K562 (cell line): ENCODE results near the gene CD22. TPM values are rescaled to one million over a fixed set of nuclear protein-coding genes. Genes with fewer than 3 reads are reported as not detected.

Source experiments
- CEBPB ChIP-seq: fragments of 450-650 bp; IDR thresholded peaks from 2 replicates; pipeline ENCODE4 v1.6.1; 2016; ENCODE audit warnings: missing genetic modification characterization, missing compliant biosample characterization
- FOXK2 ChIP-seq, 2 experiments: fragments of 450-650 bp; IDR thresholded peaks in 1 of 2; conservative IDR thresholded peaks in 1 of 2; 2 replicates each; pipeline ENCODE4 v1.6.1; 2016; ENCODE audit warnings: low read depth in 2 of 2, mild to moderate bottlenecking in 1 of 2
- HDAC1 ChIP-seq, 2 experiments: fragments of 450-650 bp; IDR thresholded peaks; 2 replicates each; pipeline ENCODE4 v1.6.1; 2016 to 2017; ENCODE audit warnings: inconsistent platforms in 1 of 2, mild to moderate bottlenecking in 1 of 2, moderate library complexity in 1 of 2
- MTF1 ChIP-seq: fragments of 250-450 bp; sonication (Bioruptor Pico); IDR thresholded peaks from 2 replicates; pipeline ENCODE4 v1.9.0; 2021; ENCODE audit warnings: moderate library complexity, mild to moderate bottlenecking, inconsistent platforms, borderline replicate concordance
- PHB2 ChIP-seq: fragments of 450-650 bp; IDR thresholded peaks from 2 replicates; pipeline ENCODE4 v1.6.1; 2017; ENCODE audit warnings: low read depth
- SPI1 ChIP-seq: IDR thresholded peaks from 2 replicates; pipeline ENCODE4 v1.6.1; 2011; ENCODE audit warnings: low read depth, low read length, control low read depth, borderline replicate concordance
- TAF7 ChIP-seq: fragments of 450-650 bp; IDR thresholded peaks from 2 replicates; pipeline ENCODE4 v1.6.1; 2016; ENCODE audit warnings: missing genetic modification characterization, missing compliant biosample characterization
- TARDBP ChIP-seq: fragments of 450-650 bp; IDR thresholded peaks from 2 replicates; pipeline ENCODE4 v1.6.1; 2016
- polyA plus RNA-seq, 8 experiments: library from polyadenylated mRNA; depleted of rRNA in 4 of 8; stranded (reverse) in 5 of 8; unstranded in 3 of 8; fragments of >200 nt; fragmentation: Nextera tagmentation in 2 of 8; fragmentation: Illumina TruSeq in 1 of 8; extraction: Ambion mirVana in 2 of 8; extraction: Trizol in 1 of 8; gene quantifications; 2 replicates each; pipeline versions ENCODE4 v1.2.1 to v1.2.3, GENCODE V29; 2011 to 2014; ENCODE audit warnings: inconsistent platforms in 1 of 8, missing spikeins in 1 of 8
- total RNA-seq, 7 experiments: library from RNA; depleted of rRNA in 6 of 7; stranded (reverse); fragments of >200 nt in 6 of 7; fragmentation: Illumina TruSeq in 2 of 7; extraction: Trizol in 2 of 7; gene quantifications; 2 replicates each; pipeline versions ENCODE4 v1.2.1 to v1.2.3, GENCODE V29; 2011 to 2021; ENCODE audit warnings: low replicate concordance in 1 of 7
- TF ChIP-seq, protein P1 (sequence below), 2 experiments: fragments of 450-650 bp; formaldehyde crosslinking in 1 of 2; IDR thresholded peaks; 2 replicates each; pipeline versions ENCODE4 v1.4.0 to v1.6.1; 2014 to 2020; ENCODE audit warnings: mild to moderate bottlenecking in 2 of 2, borderline replicate concordance in 1 of 2, low read depth in 1 of 2
- TF ChIP-seq, protein P2 (sequence below): sonication (generic); formaldehyde crosslinking; IDR thresholded peaks from 2 replicates; pipeline ENCODE4 v1.8.1; 2023; ENCODE audit warnings: mild to moderate bottlenecking, missing genetic modification reagents
- TF ChIP-seq, protein P3 (sequence below): sonication (generic); formaldehyde crosslinking; IDR thresholded peaks from 2 replicates; pipeline ENCODE4 v1.8.0; 2022; ENCODE audit warnings: missing genetic modification reagents, mild to moderate bottlenecking, borderline replicate concordance

The CD22 gene
- total and polyA plus RNA-seq, 9 of the 15 experiments (the other 6 are each of a cell fraction or from before 2014, with no cell fraction given), result 0.29 to 5.0 (median 3.5) TPM

DNA sequence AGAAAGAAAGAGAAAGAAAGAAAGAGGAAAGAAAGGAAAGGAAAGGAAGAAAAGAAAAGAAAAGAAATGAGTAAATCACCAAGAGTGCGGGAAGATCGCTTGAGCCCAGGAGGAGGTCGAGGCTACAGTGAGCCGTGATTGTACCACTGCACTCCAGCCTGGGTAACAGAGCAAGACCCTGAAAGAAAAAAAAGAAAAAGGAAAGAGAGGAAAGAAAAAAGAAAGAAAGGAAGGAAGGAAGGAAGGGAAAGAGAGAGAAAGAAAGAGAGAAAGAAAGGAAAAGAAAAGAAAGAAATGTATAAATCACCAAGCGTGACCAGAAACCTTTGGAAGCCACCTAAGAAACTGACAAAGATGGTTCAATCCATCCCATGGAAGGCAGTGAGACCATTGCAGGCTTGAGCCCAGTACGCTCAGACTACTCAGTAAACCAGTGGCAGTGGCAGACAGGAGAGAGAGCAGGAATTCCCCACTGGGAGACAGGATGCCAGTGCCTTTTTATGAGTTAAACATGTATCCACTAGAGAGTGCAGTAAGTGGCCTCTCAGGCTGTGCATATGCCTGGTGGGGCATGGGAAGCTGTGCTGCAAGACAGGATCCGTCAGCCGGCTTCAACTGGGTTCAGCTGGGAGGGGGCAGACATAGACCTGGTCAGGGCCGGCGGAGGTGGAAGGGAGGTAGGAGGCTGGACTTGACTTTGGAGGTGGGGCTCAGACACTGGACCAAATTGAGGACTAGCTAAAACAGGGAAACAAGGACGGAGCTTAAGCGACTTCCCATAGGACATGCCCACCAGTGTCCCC lies 46.7 kb downstream of the CD22 start (continued):
- TF ChIP-seq, protein P1, sequence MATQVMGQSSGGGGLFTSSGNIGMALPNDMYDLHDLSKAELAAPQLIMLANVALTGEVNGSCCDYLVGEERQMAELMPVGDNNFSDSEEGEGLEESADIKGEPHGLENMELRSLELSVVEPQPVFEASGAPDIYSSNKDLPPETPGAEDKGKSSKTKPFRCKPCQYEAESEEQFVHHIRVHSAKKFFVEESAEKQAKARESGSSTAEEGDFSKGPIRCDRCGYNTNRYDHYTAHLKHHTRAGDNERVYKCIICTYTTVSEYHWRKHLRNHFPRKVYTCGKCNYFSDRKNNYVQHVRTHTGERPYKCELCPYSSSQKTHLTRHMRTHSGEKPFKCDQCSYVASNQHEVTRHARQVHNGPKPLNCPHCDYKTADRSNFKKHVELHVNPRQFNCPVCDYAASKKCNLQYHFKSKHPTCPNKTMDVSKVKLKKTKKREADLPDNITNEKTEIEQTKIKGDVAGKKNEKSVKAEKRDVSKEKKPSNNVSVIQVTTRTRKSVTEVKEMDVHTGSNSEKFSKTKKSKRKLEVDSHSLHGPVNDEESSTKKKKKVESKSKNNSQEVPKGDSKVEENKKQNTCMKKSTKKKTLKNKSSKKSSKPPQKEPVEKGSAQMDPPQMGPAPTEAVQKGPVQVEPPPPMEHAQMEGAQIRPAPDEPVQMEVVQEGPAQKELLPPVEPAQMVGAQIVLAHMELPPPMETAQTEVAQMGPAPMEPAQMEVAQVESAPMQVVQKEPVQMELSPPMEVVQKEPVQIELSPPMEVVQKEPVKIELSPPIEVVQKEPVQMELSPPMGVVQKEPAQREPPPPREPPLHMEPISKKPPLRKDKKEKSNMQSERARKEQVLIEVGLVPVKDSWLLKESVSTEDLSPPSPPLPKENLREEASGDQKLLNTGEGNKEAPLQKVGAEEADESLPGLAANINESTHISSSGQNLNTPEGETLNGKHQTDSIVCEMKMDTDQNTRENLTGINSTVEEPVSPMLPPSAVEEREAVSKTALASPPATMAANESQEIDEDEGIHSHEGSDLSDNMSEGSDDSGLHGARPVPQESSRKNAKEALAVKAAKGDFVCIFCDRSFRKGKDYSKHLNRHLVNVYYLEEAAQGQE (IDR thresholded peaks at IDR 0.05; ENCODE audit: borderline replicate concordance), result peak; percentile 81
- TF ChIP-seq, protein P1 (CRISPR knock-in tag; IDR thresholded peaks at IDR 0.05; ENCODE audit: low read depth), result no peak
- TF ChIP-seq SPI1, result no peak
- no peak for TF ChIP-seq TARDBP
- no peak for TF ChIP-seq HDAC1 (IDR thresholded peaks at IDR 0.05)
- TF ChIP-seq MTF1 (CRISPR knock-in tag), result no peak
- TF ChIP-seq PHB2, result 0 out of 2 replicates have a peak, but pooled peaks have one; percentile 2
- peak in 1 of 2 experiments; percentile 72; a peak in 1 of 4 replicates for TF ChIP-seq FOXK2 (conservative IDR thresholded peaks at IDR 0.05 in 1 of 2, IDR thresholded peaks at IDR 0.05 in 1 of 2; ENCODE audit: low read depth in 2 of 2)
- no peak for TF ChIP-seq TAF7 (tag)
- TF ChIP-seq, protein P2, sequence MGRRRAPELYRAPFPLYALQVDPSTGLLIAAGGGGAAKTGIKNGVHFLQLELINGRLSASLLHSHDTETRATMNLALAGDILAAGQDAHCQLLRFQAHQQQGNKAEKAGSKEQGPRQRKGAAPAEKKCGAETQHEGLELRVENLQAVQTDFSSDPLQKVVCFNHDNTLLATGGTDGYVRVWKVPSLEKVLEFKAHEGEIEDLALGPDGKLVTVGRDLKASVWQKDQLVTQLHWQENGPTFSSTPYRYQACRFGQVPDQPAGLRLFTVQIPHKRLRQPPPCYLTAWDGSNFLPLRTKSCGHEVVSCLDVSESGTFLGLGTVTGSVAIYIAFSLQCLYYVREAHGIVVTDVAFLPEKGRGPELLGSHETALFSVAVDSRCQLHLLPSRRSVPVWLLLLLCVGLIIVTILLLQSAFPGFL (CRISPR knock-in tag), result no peak
- TF ChIP-seq, protein P3, sequence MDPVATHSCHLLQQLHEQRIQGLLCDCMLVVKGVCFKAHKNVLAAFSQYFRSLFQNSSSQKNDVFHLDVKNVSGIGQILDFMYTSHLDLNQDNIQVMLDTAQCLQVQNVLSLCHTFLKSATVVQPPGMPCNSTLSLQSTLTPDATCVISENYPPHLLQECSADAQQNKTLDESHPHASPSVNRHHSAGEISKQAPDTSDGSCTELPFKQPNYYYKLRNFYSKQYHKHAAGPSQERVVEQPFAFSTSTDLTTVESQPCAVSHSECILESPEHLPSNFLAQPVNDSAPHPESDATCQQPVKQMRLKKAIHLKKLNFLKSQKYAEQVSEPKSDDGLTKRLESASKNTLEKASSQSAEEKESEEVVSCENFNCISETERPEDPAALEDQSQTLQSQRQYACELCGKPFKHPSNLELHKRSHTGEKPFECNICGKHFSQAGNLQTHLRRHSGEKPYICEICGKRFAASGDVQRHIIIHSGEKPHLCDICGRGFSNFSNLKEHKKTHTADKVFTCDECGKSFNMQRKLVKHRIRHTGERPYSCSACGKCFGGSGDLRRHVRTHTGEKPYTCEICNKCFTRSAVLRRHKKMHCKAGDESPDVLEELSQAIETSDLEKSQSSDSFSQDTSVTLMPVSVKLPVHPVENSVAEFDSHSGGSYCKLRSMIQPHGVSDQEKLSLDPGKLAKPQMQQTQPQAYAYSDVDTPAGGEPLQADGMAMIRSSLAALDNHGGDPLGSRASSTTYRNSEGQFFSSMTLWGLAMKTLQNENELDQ (CRISPR knock-in tag), result no peak
- TF ChIP-seq CEBPB (tag), result no peak
